ENCODE data around the gene CMSS1.

GRCh38 chr3:100179692-100180349, 362.2 kb downstream of the CMSS1 start:
- no peak for TF ChIP-seq YY1 (IDR thresholded peaks at IDR 0.05; ENCODE audit: insufficient read depth, insufficient read length)
- no peak for TF ChIP-seq ZNF274 (IDR thresholded peaks at IDR 0.05; ENCODE audit: low read depth, low read length)
